ENCODE results near the gene MAL.
A peak's percentile ranks its signal among the peaks of the same experiment; 100 is the strongest.

Gene MAL

DNA sequence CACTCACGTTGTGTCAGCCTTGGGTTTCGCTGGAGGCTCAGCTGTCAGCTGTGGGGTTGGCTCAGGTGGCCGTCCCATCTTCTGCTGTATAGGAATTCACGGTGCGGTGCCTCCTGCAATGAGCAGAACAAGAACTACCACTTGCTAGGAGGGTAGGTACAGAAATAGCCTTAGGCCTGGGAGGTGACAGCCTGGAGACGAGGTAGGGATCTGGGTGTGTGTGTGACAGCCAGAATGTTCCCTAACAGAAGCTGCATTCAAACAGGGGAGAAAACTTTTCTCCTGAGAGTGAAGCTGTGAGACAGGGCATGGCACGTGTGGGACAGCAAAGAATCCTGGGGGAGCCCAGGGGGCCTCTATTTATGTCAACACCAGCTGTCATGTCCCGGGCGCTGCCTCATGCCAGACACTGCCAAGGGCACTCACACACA lies 8.4 kb upstream of the MAL start:
- DNase-seq: no peak

GRCh38 chr2:95017836-95018235 lies 7.7 kb upstream of the MAL start:
- no peak for DNase-seq

- no peak for DNase-seq
Observed at GRCh38 chr2:95018301-95018700, 7.2 kb upstream of the MAL start.

DNA sequence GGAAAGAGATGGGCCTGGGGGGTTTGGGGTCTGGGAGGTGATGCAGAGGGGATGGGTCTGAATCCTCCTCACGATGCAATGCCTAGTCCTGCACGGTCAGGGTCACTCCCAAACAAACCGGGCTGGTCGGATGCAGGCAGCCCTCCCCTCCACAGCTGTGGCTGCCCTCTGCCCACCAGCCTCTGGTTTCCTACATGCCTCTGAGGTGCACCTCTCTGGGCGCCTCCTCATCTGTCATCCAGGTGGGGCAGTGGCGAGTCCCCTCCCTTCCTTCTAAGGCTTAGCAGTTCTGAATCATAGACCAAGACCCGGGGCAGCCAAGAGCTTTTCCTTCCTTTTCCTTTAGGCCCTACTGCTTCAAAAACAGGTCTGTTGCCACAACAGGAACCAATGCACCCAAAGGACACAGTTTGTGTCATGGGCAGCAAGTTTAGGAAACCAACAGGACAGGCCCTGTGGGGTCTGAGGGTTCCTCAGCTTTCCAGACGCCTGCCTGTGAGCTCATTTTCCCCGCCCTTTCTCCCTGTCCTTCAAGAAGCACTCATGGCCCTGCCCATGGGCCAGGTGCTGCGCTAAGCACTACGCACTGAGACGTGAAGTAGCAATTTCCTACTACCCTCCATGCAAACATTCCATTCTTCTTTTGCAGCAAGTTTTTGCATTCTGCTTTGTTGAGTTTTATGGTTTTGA lies 6.5 kb upstream of the MAL start:
- no peak for DNase-seq

DNA sequence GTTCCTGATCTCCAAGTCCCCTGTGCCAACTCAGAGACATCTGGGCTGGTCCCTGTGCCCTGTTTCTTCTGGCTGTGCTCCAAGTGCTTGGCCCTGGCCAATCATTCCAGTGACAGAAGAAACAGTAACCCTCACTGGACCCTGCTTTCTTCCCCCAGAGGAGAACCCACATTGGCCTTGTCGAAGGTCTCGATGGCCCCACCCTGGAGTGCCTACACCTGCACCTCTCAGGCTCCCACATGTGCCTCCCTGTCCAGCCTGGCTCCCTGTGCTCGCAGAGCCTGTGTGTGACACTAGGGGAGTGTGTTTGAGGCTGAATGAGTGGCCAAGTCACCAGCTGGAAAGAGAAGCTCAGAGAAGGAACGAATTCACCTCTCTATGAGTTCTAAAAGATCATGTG lies 5.9 kb upstream of the MAL start:
- DNase-seq: no peak

GRCh38 chr2:95020275-95021022 lies 5.1 kb upstream of the MAL start:
- no peak for DNase-seq

DNA sequence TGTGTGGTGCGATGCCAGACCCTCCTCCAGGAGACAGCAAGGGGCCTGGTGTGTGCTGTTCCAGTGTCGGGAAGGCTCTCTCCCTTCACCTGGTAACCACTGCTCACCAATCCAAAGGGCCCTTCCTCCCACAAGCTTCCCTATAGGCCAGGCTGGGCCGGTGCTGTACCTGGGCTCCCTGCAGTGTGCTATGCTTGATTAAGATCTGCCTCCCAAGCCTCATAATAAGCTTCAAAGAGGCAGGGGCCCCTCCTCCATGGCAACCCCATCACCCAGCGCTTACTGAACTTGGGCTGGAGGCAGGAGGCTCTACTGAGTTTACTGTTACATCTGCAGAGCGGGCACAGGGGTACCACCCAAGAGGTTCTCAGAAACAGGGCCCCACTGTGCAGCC lies 4.5 kb upstream of the MAL start:
- no peak for DNase-seq

GRCh38 chr2:95021847-95022246 lies 3.7 kb upstream of the MAL start:
- no peak for DNase-seq

DNA sequence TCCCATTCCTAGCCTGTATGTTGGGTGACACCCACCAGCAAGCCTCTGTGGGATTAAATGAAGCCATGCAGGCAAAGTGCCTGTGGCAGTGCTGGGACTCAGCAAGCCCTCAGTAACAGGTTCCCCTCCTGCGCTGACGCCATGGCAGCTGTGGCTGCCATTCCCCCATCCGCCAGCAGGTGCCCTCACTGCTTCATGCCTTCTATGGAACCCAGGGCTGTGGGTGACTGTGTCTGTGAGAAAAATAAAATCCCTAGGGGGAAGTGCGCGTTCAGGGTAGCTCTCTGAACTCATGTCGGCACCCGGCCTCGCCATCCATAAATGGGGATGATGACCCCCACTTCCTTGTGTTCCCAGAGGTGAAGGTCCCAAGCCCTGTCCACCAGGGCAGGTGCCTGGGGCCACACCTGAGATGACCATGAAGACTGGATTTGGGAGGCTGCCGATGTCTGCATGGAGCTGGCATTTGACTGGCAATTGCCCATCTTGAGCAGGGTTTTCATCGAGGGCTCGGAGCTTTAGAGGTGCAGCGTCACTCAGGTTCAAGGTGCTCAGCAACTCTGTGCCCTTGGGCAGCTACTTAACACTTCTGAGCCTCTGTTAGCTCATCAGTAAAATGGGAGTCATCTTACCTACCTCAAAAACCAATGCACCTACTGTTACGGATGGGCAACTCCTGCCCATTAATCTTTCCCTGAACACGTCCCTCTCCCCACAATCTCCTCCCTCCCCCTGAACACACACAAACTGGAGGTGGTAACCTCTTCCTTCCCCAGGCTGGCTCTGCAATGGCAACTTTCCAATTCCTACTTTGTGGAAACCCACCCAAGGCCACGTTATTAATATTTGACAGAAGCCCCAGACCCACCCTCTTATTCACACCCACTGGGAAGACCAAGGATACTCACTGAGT lies 2.9 kb upstream of the MAL start:
- DNase-seq: peak; percentile 36

DNA sequence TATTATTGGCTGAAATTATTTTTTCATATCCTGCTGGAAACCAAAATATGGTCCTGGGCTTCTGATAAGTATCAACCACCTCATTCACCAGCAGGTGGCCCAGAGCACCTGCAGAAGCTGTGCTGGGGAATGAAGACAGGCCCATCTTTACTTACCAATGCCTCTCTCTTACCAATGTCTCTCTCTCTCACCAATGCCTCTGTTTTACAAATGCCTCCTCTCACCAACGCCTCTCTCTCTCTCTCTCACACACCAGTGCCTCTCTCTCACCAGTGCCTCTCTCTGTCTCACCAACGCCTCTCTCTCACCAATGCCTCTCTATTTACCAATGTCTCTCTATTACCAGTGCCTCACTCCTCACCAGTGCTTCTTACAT lies 2.3 kb upstream of the MAL start:
- DNase-seq: no peak

DNA sequence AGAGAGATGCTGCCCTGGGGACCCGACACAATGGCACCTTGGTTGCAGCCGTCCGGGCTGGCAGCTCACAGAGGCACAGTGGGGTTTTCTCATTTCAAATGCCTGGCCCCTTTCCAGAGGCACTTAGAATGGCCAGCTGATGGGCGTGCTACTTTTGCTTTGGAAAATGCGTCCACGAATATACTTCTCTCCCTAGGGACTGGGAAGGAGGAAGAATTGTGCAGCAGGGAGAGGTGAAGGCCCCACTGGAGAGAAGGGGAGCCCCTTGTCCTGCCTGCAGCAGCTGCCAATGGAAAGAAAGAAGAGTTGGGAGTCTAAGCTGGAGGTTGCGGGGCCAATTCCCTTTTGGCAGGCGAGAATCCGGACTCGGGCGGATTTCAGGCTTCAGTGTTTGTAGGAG lies 1.1 kb upstream of the MAL start:
- no peak for DNase-seq

DNA sequence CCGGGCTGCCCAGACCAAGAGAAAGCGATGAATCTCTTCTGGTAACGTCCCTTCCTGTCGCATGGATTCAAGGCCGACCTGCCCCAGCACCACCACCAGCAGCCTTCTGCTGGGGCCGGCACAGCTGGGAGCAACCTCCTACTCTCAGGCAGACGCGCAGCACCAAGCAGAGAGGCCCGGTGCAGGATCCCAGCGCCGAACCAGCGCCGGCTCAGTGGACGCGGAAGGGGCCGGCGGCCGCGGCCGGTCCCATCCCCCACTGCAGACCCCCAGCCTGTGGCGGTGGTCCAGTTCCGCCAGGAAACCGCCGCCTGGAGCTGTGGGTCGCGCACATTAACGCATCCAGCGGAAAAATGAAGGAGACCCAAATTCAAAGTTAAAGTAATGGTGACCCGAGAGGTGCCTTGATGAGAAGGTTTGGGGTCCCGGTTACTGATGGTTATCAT lies 525 bp upstream of the MAL start:
- DNase-seq: no peak

DNA sequence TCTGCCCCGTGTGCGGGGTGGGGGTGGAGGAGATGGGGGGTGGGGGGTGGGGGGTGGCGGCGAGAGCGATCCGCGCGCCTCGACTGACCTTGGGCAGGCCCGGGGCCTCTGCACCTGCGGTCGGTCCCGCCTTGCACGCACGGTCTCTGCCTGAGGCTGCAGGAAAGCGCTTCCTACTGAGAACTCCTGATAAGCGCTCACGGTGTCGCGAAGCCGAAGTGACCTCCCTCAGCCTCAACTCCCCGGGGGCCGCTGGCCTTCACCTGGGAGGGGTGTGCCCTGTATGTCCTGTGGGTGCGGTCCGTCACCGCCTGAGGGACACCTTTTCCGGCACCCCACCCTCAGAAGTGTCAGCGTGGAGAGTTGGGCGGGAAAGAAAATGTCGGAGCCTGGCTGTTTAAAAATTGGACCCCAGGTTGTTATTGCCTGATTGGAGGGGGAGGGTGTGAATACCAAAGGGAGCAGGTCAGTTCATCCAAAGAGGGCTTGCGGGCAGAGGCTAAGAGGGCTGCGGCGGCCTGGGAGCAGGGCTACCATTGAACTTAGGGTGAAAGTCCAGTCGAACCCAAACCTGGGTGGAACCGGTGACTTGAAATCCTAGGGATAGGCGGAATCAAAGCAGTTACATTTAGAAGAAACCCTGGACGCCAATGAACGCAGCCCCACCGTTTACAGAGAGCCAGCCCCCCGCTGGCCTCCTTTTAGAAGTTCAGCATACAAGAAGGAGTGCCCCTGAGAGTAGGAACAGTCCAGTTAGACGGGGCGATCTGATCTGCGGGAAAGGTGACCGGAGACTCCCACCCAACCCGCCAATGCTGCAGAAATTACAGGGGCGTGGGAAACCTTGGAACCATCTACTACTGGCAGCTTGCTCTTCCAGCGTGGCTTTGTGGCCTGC lies 1.2 kb downstream of the MAL start:
- no peak for DNase-seq

DNA sequence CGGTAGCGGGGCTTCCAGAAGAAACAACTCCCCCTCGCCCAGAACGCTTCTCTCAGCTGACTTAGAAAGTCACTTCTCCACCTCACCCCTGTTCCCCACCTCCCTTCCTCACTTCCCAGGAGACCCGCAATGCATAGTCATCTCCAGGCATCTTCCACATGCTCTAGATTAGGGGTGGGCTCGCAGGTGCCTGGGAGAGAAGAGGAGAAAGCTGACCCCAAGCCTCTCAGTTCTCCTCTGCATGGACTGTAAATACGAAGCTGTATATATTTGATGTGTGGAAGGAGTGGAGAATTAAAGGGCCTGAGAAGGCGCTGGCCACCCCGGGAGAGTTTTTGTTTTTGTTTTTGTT lies 1.8 kb downstream of the MAL start:
- no peak for DNase-seq

DNA sequence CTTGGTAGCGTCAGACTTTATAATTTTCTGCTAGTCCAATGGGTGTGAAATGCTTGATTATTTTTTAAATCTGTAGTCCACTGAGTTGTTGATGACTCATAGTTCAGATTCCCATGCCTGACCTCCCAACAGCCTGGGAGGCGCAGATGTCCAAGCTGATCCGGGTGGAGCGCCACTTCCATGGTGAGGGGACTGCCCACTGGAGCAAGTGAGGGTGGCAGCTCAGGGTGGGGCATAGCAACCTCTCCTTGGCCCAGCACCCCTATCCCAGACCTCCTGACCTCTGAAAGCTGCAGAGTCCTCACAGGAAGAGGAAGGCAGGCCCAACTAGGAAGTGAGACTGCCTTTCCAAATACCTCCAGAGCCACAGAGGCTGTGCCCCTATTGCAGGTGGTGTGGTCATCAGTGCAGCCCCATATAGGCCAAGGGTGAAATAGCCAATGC lies 4.4 kb downstream of the MAL start:
- peak; percentile 31 for DNase-seq

- DNase-seq: no peak
Observed at GRCh38 chr2:95030496-95030895, 5.0 kb downstream of the MAL start.

- DNase-seq: no peak
Observed at GRCh38 chr2:95031076-95031725, 5.7 kb downstream of the MAL start.

DNA sequence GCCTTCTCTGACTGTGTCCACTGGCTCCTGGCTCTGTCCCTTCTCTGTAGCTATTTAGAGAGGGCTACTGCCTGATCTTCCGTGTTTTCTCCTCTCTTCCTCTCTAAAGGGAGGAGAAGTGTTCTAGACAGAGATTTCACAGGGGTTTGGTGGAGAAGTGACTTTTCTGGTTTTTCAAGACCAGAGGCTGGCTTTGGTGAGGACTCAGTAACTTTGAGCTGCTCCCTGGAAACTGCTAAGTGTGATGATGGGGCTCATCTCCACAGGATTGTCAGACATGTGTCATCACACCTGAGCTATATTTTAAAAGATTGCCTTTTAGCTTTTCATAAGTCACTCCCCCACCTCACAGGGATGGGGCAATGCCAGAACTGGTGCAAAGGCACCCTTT lies 6.2 kb downstream of the MAL start:
- DNase-seq: no peak

GRCh38 chr2:95032341-95032740 lies 6.8 kb downstream of the MAL start:
- DNase-seq: no peak

DNA sequence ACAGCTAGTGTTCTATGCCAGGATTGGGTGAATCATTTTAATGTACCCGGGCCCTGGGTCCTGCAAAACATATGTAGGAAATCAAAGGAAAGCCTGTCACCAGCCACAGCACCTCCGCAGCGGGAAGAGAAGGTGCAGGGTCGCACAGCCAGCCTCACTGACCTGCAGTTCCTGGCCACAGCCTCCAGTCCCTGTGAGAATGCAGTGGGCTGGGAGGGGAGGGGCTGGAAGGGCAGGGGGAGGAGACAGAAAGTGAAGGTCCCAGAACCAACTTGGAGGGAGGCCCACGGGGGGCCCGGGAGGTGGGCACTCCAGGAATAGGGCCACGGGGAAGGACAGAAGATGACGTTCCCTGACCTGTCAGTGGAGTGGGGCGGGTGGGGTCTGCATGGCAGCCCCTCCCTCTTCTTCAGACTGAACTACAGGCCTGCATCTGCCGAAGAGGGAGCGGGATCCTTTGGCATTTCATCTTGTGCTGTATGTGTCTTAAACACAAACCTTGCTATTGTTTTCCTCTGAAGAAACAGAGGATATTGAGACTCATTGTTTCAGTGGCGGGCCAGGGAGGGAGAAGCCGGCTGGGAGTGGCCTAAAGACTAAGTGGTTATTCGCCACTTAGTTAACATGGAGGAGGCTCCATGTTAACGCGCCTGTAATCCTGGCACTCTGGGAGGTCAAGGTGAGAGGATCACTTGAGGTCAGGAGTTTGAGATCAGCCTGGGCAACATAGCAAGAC lies 7.5 kb downstream of the MAL start:
- DNase-seq: no peak

- peak; percentile 77 for DNase-seq
Observed at GRCh38 chr2:95034221-95034620, 8.7 kb downstream of the MAL start.
